Activated naive CD4-positive, alpha-beta T cell treated with anti-CD3 and anti-CD28 coated beads for 36 hours (primary cell): ENCODE measurements around the gene NDUFB4. TPM values are rescaled to one million over a fixed set of nuclear protein-coding genes. Genes with fewer than 3 reads are reported as not detected.
"Not testable (repeated sequence)": the region's sequence is repeated elsewhere in the genome, so short reads cannot be mapped to it uniquely, and the experiment has no call there.

Experiments
- CTCF ChIA-PET: fragments of 350-600 bp; sonication (Branson Sonifier 250); formaldehyde crosslinking; loops from one replicate; lab custom pipeline; 2021; ENCODE audit warnings: antibody characterized with exemption; lab: Charles Lee
- DNase-seq: peaks from one replicate; pipeline ENCODE4 v3.0.0-alpha.2; 2020
- H3K27ac Mint-ChIP-seq: one replicate; pipeline ENCODE4 v1.8.0; 2021; ENCODE audit warnings: mild to moderate bottlenecking, mixed read lengths
- H3K27me3 Mint-ChIP-seq: one replicate; pipeline ENCODE4 v1.8.0; 2021; ENCODE audit warnings: low read depth, mixed read lengths
- H3K36me3 Mint-ChIP-seq: one replicate; pipeline ENCODE4 v1.8.0; 2021; ENCODE audit warnings: low read depth, mixed read lengths
- H3K4me1 Mint-ChIP-seq: one replicate; pipeline ENCODE4 v1.8.0; 2021; ENCODE audit warnings: low read depth, mixed read lengths
- H3K4me3 Mint-ChIP-seq: one replicate; pipeline ENCODE4 v1.8.0; 2021; ENCODE audit warnings: mild to moderate bottlenecking, moderate library complexity, mixed read lengths
- H3K9me3 Mint-ChIP-seq: one replicate; pipeline ENCODE4 v1.8.0; 2021; ENCODE audit warnings: mixed read lengths
- intact Hi-C: fragments of 100-400 bp; cut with micrococcal nuclease; formaldehyde crosslinking; loops from one replicate; pipeline ENCODE4 v1.15.1; 2023
- total RNA-seq, 2 experiments: library from RNA; stranded (reverse); gene quantifications; one replicate each; pipeline ENCODE4 v1.2.3, GENCODE V29; 2021

The NDUFB4 gene
- total RNA-seq, 2 experiments from 2014 or later: 146 to 152 TPM

DNA sequence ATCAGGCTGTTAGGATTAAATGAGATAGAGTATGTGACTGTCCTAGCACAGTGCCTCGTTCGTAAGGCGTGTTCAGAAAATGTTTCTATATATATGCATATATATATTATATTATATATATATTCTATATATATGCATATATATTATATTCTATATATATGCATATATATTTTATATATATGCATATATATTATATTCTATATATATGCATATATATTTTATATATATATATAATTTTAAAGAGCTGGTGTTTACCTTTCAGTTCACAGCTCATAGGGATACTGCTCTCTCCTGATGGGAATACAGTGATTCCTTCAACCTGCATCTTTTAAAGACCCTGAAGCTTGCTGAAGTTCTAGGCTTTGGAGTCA, 702 bp downstream of the NDUFB4 start:
- DNase-seq: no peak
- H3K4me3 Mint-ChIP-seq: peak overlapping the region; percentile 86
- H3K36me3 Mint-ChIP-seq: peaks cover 11% of the 10 kb centered on the region
- H3K9me3 Mint-ChIP-seq: no peaks in the 10 kb centered on the region
- H3K4me1 Mint-ChIP-seq: peaks cover 7% of the 10 kb centered on the region
- H3K27me3 Mint-ChIP-seq: no peaks in the 10 kb centered on the region
- intact Hi-C loops: loop anchor here (1.0 to 10.0 kb wide), 13 partner anchors 36 to 1898 kb away; partner anchors contain the start of genes ARHGAP31, CFAP91, EAF2 and GTF2E1
- H3K27ac Mint-ChIP-seq: peak overlapping the region; percentile 95
- CTCF ChIA-PET: interaction anchor here (1.1 to 2.7 kb wide), 2 partner anchors 36 to 38 kb away, joined by 5 to 9 read pairs; no protein-coding TSS in a partner anchor

DNA sequence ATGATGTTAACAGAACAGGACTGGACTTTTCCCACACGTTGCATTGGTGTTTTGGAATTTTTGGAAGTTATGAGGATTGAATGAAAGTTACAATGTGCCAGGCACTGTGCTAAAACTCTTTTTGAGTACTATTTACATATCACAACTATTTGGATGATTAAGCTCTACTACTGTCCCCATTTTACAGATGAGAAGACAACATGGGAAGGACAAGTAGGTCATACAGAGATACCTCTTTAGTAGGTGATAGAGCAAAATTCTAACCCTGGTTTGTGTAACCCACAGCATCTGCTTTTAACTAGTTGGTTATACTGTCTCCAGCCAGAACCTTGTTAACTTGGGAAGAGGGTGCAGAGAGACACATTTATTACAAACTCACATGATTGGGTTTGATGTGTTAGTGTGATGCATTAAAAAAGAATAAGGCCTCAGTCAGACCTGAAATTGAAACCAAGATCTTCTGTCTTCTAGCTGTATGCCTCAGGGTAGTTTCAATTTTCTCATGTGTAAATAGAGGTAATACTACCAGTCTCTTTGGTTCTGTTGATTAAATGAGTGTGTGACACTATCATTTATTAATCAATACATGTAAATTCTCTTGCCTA, 1.4 kb downstream of the NDUFB4 start:
- H3K27me3 Mint-ChIP-seq: no peaks in the 10 kb centered on the region
- intact Hi-C loops: loop anchor here (2.0 to 10.0 kb wide), 7 partner anchors 310 to 1897 kb away; partner anchors contain the start of genes ARHGAP31, CFAP91, EAF2 and HCLS1
- H3K36me3 Mint-ChIP-seq: peaks cover 13% of the 10 kb centered on the region
- H3K4me3 Mint-ChIP-seq: peak overlapping the region; percentile 77
- no peak for DNase-seq
- no peaks in the 10 kb centered on the region for H3K9me3 Mint-ChIP-seq
- H3K4me1 Mint-ChIP-seq: peaks cover 7% of the 10 kb centered on the region
- CTCF ChIA-PET: interaction anchor here (0.7 to 2.7 kb wide), 4 partner anchors 32 to 197 kb away, joined by 3 to 10 read pairs (median 8); no protein-coding TSS in a partner anchor
- no peak overlapping the region for H3K27ac Mint-ChIP-seq

DNA sequence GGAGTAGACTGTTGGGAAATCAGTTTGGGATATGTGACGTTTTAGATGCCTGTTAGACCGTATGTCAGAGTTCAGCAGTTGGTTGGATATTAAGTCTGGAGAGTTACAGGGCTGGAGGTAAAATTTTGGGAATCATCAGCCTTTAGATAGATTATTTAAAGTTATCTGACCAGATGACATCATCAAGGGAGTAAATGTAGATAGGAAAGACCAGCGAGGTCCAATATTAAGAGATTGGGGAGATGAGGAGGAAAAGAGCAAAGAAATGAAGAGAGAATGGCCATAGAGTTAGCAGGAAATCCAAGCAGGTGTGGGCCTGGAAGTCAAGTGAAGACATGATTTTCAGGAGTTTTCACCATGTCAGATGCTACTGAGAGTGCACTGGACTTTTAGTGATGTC, 3.1 kb downstream of the NDUFB4 start:
- CTCF ChIA-PET: no interaction called here
- no peaks in the 10 kb centered on the region for H3K9me3 Mint-ChIP-seq
- H3K4me3 Mint-ChIP-seq: no peak overlapping the region
- peaks cover 7% of the 10 kb centered on the region for H3K4me1 Mint-ChIP-seq
- no peak overlapping the region for H3K27ac Mint-ChIP-seq
- intact Hi-C loops: loop anchor here (5.0 to 10.0 kb wide), 4 partner anchors 308 to 1896 kb away; partner anchors contain the start of genes ARHGAP31, CFAP91 and STXBP5L
- no peak for DNase-seq
- H3K27me3 Mint-ChIP-seq: no peaks in the 10 kb centered on the region
- peaks cover 19% of the 10 kb centered on the region for H3K36me3 Mint-ChIP-seq

DNA sequence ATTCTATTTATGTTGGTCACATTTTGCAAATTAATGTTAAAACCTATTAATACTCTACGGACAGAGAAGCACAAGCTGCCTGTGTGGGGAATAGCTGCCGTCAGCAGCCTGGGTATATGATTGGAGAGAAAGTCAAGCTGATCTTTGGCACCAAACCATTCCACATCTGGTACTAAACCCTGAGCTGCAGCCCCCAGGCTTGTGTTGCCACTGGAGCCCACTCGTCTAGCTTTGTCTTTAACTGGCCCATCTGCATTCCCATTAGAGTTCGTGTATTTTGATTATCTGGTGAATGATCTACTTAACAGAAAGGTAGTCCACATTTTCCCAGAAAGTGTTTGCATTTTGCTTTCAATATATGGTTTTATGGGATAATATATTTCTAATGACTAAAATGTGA, 5.4 kb downstream of the NDUFB4 start:
- Mint-ChIP-seq H3K36me3 (peaks cover 18% of the 10 kb centered on the region), H3K27me3 (no peaks in the 10 kb centered on the region), H3K9me3 (no peaks in the 10 kb centered on the region), H3K4me3 (no peak overlapping the region), H3K27ac (no peak overlapping the region), H3K4me1 (no peaks in the 10 kb centered on the region)
- CTCF ChIA-PET: interaction anchor here (0.9 to 2.2 kb wide), 2 partner anchors 40 to 194 kb away, joined by 4 to 9 read pairs; no protein-coding TSS in a partner anchor
- intact Hi-C loops: no loop called here
- no peak for DNase-seq

DNA sequence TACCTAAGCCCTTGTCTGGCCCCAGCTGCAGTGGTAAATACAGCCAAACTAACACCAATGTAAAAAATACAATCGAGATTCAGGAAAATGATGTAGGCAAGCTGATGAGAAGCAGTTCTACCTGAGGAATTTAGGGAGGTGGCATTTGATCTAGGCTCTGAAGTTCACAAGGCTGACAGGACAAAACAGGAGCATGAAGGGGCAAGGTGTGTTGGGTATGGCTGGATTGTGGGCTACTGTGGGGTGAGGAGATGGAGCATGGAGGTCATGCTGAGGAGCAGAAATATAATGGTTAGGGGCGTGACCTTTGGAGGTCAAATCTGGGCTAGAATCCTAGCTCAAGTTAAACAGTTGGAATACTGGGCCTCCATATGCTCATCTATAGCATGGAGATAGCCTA, 6.5 kb downstream of the NDUFB4 start:
- Mint-ChIP-seq H3K27me3 (no peaks in the 10 kb centered on the region), H3K9me3 (no peaks in the 10 kb centered on the region), H3K27ac (no peak overlapping the region), H3K4me3 (no peak overlapping the region), H3K4me1 (no peaks in the 10 kb centered on the region), H3K36me3 (peaks cover 15% of the 10 kb centered on the region)
- intact Hi-C loops: no loop called here
- CTCF ChIA-PET: no interaction called here
- no peak for DNase-seq

DNA sequence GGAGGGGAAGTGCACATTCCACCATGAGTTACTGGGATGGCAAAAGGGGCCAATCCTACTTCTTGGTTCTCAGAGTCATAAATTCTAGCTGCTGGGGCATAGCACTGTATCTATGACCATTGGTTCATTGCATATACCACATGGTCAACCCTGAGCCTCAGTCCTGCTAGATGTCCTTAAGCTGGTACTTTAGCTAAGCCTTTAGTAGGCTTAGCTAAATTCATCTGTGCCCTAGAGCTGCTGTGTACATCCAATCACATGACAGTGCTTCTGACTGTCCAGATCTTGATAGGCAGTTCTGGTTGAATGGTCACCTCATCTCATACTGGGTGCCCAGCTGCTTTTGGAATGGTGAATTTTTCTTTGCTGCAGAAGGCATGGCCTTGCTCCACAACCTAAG, 8.2 kb downstream of the NDUFB4 start:
- no peak overlapping the region for H3K27ac Mint-ChIP-seq
- H3K36me3 Mint-ChIP-seq: peaks cover 15% of the 10 kb centered on the region
- no peaks in the 10 kb centered on the region for H3K4me1 Mint-ChIP-seq

DNA sequence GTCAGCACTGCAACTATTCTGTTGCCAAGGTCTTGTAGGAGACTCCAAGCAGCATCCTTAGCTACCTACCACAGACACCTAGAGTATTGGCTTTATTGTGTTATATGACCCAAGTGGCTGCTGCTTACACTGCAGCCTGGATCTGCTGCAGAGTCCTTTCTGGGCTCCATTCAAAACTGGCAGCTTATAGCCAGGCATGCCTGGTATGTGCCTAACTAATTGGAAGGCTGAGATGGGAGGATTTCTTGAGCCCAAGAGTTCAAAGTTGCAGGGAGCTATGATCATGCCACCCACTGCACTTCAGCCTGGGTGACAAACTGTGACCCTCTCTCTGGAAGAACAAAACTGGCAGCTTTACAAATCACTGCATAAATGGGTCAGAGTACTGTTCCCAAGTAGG, 8.6 kb downstream of the NDUFB4 start:
- no peaks in the 10 kb centered on the region for H3K9me3 Mint-ChIP-seq
- CTCF ChIA-PET: interaction anchor here (1.1 to 1.6 kb wide), 3 partner anchors 18 to 188 kb away, joined by 3 to 4 read pairs (median 3); no protein-coding TSS in a partner anchor
- no peaks in the 10 kb centered on the region for H3K4me1 Mint-ChIP-seq
- H3K27ac Mint-ChIP-seq: no peak overlapping the region
- H3K36me3 Mint-ChIP-seq: peaks cover 15% of the 10 kb centered on the region
- H3K4me3 Mint-ChIP-seq: no peak overlapping the region
- H3K27me3 Mint-ChIP-seq: no peaks in the 10 kb centered on the region
- DNase-seq: no peak
- intact Hi-C loops: no loop called here

More for the DNA sequence above, 8.2 kb downstream of the NDUFB4 start:
- no peak for DNase-seq
- CTCF ChIA-PET: interaction anchor here (1.1 to 1.6 kb wide), 3 partner anchors 18 to 188 kb away, joined by 3 to 4 read pairs (median 3); no protein-coding TSS in a partner anchor
- no peak overlapping the region for H3K4me3 Mint-ChIP-seq
- no peaks in the 10 kb centered on the region for H3K27me3 Mint-ChIP-seq
- no peaks in the 10 kb centered on the region for H3K9me3 Mint-ChIP-seq
- intact Hi-C loops: no loop called here

DNA sequence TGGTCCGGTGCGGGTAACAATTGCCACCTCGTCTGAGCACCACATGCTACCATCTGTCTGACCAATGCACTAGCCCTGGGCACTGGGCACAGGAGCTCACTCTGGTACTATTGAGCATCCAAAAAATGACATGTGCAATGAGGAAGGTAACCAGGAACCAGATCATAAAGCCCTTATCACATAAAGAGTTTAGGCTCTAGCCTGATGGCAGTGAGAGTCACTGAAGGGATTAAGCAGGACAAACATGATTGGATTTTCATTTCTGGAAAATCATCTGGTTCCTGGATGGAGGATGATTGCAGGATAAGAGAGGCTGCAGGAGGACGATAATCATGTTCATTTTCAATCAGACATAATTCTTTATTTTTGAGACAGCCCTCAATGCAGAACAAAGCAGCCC, 12.4 kb downstream of the NDUFB4 start:
- Mint-ChIP-seq H3K9me3 (no peaks in the 10 kb centered on the region), H3K27ac (no peak overlapping the region), H3K4me1 (no peaks in the 10 kb centered on the region), H3K4me3 (no peak overlapping the region), H3K36me3 (no peaks in the 10 kb centered on the region), H3K27me3 (no peaks in the 10 kb centered on the region)
- no peak for DNase-seq
- CTCF ChIA-PET: no interaction called here
- intact Hi-C loops: no loop called here

DNA sequence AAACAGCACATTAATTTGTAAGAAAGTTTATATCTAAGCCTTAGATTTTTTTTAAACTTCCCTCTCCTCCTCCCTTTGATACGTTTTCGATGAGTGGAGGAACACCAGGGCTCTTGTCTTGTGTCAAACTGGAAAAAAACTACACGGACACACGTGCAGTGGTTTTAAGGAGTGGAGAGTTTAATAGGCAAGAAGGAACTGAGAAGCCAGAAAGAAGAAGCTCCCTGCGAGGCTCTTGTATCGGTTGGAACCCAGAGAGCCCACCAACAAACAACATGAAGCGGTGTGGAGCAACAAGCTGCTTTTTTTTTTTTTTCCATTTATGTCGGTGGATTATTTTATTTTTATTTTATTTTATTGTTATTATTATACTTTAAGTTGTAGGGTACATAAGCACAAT, 18.6 kb downstream of the NDUFB4 start:
- CTCF ChIA-PET: interaction anchor here (0.8 kb wide), 1 partner anchor 75 kb away, joined by 4 read pairs; no protein-coding TSS in a partner anchor
- H3K9me3 Mint-ChIP-seq: no peaks in the 10 kb centered on the region
- DNase-seq: no peak
- no peaks in the 10 kb centered on the region for H3K36me3 Mint-ChIP-seq
- no peak overlapping the region for H3K27ac Mint-ChIP-seq
- no peaks in the 10 kb centered on the region for H3K27me3 Mint-ChIP-seq
- no peaks in the 10 kb centered on the region for H3K4me1 Mint-ChIP-seq
- H3K4me3 Mint-ChIP-seq: no peak overlapping the region
- intact Hi-C loops: no loop called here

DNA sequence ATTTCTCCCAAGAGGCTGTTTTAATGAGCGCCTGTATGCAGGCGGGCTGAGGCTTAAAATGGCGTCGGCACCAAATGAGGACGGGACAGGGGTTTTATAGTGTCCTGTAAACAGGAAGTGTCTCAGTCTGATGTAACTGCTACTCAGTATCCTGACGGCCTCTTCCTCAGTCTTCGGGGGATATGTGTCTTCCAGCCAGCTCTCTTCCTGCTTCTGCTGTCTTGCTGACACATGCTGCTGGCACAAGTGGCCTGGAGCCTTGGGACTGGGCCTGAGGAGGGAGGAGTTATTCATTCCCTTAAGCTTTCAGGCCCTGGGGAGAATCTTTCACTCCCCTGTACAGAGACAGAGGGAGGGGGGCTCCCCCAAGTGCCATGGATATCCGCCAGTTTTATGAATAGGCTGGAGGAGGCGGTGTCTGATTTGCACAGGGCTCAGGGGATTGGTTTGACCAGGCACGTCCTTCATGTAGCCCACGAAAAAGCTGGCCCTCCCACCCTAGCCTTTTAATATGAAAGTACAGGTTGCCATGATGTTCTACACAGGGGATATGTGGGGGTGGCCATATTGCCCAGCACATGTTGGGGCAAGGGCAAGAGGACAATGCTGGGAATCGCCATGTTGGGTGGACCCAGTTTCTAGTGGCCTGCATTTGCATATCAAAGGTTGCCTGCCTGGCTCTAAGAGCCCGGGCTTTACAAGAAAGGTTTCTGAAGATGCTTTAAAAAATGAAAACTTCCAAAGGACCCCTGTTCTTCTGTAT, 19.9 kb downstream of the NDUFB4 start:
- Mint-ChIP-seq H3K36me3 (no peaks in the 10 kb centered on the region), H3K4me1 (no peaks in the 10 kb centered on the region), H3K27me3 (no peaks in the 10 kb centered on the region), H3K4me3 (no peak overlapping the region), H3K9me3 (no peaks in the 10 kb centered on the region), H3K27ac (no peak overlapping the region)
- intact Hi-C loops: no loop called here
- CTCF ChIA-PET: no interaction called here
- no peak for DNase-seq

DNA sequence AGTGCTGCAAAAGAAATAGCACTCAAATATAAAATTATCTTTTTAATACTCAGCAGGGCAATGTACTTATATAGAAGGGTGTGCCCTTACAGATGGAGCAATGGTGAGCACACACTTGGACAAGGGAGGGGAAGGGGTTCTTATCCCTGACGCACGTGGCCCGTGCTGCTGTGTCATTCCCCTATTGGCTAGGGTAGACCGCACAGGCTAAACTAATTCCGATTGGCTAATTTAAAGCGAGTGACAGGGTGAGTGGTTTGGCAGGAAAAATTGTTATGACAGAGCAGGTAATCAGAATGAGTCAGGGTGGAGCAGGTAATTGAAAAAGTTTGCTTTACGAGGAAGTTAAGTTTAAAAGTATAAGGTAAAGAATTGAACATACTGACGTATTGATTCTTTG, 20.6 kb downstream of the NDUFB4 start:
- intact Hi-C loops, H3K4me1 Mint-ChIP-seq, H3K9me3 Mint-ChIP-seq, H3K27ac Mint-ChIP-seq, H3K36me3 Mint-ChIP-seq, H3K27me3 Mint-ChIP-seq, DNase-seq, H3K4me3 Mint-ChIP-seq: not testable (repeated sequence)
- CTCF ChIA-PET: interaction anchor here (0.7 kb wide), 1 partner anchor 58 kb away, joined by 3 read pairs; no protein-coding TSS in a partner anchor

DNA sequence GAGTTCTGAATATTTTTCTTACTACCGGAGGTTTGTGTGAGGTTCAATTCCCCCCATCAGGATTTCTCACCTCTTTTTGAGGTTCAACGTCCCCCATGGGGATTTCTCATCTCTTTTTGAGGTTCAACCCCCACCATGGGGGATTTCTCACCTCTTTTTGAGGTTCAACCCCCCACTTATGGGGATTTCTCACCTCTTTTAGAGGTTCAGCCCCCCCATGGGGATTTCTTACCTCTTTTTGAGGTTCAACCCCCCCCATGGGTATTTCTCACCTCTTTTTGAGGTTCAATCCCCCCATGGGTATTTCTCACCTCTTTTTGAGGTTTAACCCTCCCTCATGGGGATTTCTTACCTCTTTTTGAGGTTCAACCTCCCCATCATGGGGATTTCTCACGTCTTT, 26.3 kb downstream of the NDUFB4 start:
- no peak for DNase-seq
- Mint-ChIP-seq H3K27me3 (peaks cover 2% of the 10 kb centered on the region), H3K9me3 (peaks cover 17% of the 10 kb centered on the region), H3K4me3 (no peak overlapping the region), H3K27ac (no peak overlapping the region), H3K4me1 (no peaks in the 10 kb centered on the region), H3K36me3 (peaks cover 3% of the 10 kb centered on the region)
- CTCF ChIA-PET: interaction anchor here (1.4 kb wide), 1 partner anchor 17 kb away, joined by 3 read pairs; no protein-coding TSS in a partner anchor
- intact Hi-C loops: no loop called here
